GM19438 (cell line): ENCODE results near the gene LRRC56.
A peak's percentile ranks its signal among the peaks of the same experiment; 100 is the strongest.

ENCODE experiments used
- ATAC-seq: cut with Tn5 transposase; IDR thresholded peaks from one replicate; pipeline ENCODE4 v1.9.1; 2021; ENCODE audit warnings: low read depth; ENCODE audit not compliant: unreplicated experiment

The LRRC56 gene

DNA sequence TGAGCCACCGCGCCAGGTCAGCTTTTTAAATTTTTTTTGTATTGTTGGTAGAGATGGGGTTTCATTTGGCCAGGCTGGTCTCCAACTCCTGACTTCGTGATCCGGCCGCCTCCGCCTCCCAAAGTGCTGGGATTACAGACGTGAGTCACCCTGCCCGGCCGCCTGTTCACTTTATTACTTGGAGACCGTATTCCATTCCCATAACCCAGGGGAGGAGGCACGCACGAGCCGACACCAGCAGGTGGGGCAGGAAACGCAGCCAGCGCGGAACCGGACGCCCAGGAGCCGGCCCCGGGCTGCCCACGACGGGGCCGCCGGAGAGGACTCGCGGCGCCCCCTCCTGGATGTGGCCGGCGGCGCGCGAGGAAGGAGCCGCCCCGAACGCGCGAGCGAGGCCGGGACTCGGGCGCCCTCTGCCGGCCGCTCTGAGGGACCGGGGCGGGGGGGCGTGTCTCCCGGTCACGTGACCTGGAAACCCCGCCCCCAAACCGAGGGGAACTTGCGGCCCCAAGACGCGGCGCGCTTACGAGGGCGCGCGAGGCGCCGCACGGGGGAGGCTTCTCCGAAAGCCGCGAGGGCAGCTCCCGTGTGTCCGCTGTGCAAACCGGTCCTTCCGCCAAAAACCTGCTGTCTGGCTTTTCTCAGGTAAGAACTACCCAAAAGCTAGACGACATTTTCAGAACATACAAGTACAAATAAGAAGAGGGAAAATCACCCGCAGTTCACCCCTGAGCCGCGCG, 18.7 kb upstream of the LRRC56 start:
- ATAC-seq: peak; percentile 87

DNA sequence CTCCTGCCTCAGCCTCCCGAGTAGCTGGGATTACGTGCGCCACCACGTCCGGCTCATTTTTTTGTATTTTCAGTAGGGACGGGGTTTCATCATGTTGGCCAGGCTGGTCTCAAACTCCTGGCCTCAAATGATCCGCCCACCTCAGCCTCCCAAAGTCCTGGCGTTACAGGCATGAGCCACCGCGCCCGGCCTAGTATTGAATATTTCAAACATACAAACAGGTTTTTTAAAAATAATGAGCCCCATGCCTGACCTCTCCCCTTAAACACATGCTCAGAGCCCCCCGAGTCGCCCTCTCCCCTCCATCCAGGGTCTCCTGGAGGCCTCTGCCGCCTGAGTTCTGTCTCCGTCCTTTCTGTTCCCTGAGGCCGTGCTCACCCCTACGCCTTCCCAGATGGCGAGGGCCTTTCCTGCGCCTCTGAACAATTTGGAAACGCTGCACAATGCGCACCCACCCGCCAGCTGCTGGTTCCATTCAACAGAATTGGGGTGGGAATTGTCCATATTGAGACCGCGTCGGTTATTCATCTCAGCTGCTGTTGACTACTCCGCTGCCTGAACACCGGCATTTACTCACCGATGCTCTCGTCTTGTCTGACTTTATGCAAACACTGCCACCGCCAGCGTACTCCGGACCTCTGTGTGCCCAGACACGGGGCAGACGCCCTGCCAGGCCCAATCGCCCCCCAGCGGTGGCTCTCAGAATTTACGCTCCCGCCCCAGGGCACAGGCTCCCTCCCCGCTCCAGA, 16.7 kb upstream of the LRRC56 start:
- no peak for ATAC-seq

DNA sequence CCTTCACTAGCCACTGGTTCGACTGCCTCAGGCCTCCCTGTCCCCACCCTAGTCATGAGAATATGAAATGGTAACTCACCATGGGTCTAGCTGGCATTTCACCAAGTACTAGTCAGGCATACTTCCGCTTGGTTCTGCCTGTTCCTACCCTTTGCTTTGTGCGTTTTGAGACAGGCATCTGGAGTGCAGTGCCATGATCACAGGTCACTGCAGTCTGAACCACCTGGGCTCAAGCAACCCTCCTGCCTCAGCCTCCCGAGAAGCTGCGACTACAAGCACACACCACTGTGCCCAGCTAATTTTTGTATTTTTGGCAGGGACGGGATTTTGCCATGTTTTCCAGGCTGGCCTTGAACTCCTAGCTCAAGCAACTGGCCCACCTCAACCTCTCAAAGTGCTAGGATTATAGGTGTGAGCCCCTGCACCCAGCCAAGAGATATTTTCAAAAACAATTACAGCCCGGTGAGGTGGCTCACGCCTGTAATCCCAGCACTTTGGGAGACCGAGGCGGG, 16.1 kb upstream of the LRRC56 start:
- no peak for ATAC-seq

DNA sequence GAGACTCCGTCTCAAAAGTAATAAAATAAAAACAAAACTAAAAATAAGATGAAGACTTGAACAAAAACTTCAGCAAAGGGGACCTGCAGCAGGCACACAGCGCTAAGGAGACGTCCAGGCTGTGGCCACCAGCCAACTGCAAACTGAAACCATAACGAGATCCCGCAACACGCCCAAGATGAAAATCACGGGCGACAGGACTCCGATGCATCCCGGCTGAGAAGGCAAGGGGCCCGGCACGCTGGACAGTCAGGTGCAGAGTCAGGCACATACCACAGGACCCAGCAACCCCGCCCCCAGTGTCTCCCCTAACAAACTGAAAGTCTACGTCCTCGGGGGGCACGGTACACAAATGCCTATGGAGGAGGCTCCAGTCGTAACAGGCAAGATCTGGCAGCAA, 11.1 kb upstream of the LRRC56 start:
- ATAC-seq: no peak

DNA sequence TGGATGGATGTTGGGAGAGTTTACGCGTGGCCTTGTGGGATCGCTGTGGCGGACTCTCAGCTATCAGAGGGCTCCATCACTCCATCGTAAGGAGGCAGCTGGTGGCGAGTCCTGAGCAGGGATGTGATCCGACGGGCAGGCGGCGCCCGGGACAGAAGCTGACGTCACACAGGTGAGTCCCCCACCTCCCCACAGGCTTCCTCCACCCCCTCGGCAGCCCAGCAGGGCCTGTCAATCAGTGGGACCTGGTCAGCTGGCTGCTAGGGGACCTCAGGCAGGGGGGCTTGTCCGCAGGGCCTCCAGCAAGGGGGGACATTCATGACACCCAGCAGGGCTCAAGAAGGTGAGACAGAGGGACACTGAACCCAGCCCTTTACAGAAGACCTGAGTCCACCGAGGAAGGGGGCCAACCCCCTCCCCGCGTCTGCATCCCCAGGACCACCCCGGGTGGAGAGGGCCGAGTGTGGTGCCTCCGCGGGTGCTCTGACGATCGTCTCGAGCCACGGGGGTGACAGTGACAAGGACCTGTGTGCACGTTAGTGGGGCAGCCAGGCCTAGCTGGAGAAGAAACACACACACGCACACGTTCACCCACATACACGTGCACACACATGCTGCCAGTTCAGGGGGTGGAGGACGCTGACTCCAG, 9.0 kb upstream of the LRRC56 start:
- no peak for ATAC-seq

DNA sequence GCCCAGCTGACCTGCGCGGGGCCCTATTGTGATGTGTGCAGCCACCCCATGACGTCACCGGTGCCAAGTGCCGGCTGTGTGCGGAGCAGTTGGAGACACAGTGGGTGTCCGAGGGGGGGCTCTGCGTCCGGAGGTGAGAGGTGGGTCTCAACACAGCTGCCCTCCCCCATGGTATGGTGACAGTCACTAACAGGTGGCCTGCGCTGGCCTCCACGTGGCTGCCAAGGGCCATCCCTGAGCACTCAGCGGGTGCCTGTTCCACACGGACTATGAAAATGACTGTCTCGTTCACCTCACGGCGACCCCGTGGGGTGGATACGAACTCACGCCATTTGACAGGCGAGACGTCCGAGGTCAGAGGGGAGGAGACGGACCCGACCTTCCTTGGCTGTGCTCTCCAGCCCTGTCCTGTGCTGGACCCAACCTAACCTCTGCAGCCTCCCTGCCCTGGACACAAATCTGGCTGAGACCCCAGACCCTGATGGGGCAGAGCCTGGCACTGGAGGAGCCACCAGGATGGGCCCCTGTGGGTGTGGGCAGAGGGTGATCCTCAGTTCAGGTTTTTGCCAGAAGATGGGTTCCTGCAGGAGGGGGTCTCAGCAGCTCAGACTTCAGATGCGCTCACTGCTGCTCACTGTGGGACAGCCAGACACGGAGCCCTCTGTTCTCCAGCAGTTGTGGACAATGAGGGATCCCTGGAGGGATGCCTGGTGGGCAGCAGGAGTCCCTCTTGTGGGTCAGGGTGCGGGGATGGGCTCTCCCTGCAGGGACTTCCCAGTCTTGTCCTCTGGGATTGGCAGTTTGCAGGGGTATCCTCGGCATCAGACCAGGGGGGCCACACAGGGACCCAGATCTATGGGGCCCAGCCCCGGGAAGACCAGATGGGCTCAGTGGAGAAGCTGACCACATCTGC, 8.3 kb upstream of the LRRC56 start:
- ATAC-seq: no peak

DNA sequence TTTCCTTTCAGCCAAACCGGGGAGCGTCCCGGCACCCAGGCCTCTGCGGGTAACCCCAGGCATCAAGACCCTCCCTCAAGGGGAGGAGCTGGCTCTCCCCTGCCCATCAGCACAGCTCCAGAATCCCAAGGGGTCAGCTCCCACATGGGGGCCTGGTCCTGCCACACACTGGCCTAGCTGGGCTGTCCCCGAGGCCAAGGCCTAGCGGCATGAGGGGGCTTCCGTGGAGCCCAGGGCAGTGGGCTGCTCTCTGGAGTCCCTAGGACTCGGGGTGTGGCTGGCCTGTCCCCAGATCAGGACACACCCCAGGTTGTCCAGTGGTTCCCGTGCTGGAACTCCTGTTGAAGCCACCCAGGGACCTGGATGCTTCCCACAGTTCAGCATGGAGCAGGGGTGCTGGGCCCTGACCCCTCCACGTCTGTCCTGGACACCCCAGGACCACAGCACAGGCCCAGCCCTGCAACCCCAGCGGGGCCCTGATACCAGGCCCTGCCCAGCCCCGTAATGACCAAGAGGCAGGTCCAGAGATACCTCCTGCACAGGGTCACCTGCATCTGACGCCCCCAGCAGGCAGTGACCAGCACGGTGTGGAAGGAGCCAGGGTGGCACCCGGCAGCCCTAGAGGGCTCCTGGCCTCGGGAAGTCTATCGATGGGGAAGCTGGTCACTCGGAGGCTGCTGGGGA, 7.5 kb upstream of the LRRC56 start:
- no peak for ATAC-seq

DNA sequence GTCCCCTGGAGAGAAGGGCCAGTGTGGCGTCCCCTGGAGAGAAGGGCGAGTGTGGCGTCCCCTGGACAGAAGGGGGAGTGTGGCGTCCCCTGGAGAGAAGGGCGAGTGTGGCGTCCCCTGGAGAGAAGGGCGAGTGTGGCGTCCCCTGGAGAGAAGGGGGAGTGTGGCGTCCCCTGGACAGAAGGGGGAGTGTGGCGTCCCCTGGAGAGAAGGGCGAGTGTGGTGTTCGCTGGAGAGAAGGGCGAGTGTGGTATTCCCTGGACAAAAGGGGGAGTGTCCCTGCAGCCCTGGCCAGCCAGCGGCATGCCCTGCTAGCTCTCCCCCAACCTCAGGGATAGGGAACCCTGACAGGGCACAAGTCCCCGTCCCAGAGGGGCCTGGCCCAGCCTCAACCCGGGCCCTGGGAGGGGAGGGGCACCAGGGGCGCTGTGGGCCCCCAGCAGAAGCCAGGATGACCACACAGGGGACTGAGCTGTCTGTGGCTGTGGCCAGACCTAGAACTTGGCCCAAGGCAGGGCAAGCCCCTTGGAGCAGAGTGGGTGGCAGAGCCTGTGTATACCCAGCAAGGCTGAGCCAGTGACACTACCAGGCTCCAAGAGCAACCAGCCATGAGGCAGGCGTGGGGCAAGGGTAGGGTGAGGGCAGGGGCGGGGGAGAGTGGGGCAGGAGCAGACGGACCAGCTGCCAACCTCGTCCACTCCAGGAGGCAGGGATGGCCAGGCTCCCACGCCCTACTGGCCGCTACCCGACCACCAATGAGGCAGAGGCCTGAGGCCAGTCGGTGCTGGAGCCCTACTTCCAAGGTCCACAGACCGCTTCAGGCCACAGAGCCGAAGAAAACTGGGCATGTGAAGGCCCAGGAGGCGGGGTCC, 6.1 kb upstream of the LRRC56 start:
- no peak for ATAC-seq

DNA sequence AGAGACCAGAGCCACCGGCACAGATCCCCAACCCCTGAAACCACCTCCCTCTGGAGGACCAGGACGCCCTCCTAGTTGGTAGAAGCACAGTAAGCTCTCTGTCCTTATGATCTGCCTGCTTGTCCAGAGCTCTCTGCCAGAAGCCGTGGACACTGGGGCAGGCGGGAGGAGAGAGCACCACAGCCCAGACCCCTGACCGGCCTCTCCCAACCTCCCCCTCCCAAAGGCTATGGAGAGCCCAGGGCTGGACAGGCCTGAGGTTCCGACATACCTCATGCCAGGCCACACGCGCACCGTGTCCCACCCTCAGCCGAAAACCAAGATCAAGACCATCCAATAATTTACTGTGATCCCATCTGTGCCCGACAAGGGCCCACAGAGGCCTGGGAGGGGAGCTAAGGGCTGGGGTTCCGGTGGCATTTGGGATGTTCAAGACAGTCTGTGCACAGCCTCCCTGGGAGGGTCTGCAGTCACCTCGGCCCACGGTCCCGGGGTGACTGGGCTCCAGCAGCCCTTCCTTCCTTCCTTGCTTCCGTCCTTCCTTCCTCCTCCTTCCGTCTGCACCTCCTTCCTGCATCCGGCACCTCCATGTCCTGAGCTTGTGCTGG, 5.3 kb upstream of the LRRC56 start:
- ATAC-seq: no peak

DNA sequence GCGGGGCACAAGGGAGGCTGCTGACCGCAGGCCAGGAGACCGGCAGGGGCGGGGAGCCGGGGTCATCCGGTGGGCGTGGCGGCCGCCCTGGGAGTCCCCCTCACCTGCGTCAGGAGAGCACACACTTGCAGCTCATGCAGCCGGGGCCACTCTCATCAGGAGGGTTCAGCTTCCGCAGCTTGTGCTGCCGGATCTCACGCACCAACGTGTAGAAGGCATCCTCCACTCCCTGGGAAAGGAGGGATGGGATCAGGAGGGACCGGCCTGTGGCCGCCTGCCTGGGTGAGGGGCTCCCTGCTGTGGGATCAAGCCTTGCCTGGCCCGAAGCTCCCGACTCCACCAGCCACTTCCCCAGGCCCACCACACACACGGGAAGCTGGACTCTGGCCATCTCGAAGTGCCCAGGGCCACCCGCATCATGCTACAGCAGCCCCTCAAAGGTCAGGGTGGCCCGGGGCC, 4.8 kb upstream of the LRRC56 start:
- no peak for ATAC-seq

DNA sequence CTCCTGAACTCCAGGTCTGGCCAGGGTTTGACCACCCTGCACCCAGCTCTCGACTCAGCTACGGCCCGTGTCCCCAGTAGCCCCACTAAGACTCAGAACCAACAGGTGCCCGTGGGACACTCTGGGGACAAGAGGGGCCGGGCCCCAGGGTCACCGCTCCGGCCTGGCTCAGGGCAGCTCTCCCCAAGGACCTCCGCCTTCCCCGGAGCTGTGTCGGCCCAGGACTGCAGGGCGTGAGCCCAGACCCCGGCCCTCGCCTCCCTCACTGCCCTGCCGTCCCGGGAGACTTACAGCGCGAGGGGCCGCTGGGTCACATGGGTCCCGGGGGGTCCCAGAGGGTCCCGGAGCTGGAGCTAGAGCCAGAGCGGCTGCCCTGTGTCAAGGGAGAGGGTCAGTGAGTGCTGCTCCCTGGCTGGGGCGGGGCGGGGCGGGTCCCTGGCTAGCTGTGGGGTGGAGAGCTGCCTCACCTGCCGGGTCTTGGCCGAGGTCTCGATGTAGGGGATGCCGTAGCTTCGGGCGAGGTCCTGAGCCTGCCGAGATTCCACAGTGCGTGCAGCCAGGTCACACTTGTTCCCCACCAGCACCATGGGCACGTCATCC, 4.2 kb upstream of the LRRC56 start:
- no peak for ATAC-seq

DNA sequence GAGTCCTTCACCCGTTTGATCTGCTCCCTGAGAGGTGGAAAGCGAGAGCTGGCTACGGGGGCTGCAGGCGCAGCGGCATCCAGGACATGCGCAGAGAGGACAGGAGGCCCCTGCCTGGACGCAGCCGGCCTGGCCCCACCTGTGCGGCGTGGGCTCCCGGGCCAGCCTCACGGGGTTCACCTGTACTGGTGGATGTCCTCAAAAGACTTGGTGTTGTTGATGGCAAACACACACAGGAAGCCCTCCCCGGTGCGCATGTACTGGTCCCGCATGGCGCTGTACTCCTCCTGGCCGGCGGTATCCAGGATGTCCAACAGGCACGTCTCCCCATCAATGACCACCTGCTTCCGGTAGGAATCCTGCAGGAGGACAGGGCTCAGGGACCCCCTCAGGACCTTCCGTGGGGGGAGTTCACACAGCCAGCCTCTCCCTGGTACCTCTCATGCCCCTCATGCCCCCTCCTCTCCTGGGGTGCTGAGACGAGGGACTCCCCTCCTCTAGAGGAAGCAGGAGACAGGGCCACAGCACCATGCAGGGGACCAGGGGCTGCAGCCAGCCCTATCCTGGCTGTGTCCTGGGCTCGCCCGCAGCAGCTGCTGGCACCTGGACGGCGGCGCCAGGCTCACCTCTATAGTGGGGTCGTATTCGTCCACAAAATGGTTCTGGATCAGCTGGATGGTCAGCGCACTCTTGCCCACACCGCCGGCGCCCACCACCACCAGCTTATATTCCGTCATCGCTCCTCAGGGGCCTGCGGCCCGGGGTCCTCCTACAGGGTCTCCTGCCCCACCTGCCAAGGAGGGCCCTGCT, 3.5 kb upstream of the LRRC56 start:
- ATAC-seq: no peak

DNA sequence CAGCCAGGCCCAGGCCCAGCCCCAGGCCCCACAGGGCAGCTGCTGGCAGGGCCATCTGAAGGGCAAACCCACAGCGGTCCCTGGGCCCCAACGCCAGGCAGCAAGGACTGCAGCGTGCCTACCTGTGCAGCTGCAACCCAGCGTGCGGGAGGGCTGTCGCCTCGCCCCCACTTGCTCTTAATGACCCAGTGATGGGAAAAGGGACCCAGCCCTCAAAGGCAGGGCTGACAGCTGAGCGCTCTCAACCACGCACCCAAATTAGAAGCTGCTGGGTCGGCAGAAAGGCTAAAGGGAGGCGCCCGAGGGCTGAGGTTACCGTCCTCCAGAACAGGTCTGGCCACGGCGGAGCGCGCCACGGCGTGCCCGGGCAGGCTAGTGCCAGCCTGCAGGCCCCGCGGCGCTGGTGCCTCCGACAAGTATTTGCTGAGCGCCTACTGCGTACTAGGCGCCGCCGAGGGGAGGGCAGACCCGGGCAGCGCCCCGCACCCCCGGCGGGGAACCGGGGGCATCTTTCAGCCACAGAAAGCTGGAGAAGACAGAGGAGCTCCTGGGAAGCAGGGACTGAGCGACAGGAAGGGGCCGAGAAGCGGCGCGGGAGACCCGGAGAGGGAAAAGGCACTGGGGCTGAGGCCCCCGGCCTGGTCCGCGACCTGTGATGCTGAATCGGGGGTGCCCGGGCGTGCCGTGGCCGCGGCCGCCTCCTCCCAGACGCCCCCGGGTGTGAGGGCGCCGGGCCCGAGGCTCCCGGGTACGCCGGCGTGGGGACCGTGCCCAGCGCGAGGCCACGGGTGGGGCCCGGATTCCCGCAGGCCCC, 2.7 kb upstream of the LRRC56 start:
- ATAC-seq: peak; percentile 2

DNA sequence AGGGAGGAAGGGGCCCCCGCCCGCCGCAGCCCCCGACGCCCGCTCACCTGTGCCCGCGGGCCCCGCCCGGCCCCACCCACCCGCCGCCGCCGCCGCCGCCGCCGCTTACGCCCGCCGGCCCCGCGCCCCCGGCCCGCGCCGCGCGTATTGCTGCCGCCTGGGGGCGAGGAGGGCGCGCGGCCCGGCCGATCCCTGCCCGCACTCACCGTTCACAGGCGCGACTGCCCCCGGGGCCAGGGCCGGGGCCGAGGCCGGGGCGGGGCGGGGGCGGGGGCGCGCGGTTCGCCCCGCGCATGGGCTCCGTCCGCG, 2.2 kb upstream of the LRRC56 start:
- ATAC-seq: peak; percentile 7

DNA sequence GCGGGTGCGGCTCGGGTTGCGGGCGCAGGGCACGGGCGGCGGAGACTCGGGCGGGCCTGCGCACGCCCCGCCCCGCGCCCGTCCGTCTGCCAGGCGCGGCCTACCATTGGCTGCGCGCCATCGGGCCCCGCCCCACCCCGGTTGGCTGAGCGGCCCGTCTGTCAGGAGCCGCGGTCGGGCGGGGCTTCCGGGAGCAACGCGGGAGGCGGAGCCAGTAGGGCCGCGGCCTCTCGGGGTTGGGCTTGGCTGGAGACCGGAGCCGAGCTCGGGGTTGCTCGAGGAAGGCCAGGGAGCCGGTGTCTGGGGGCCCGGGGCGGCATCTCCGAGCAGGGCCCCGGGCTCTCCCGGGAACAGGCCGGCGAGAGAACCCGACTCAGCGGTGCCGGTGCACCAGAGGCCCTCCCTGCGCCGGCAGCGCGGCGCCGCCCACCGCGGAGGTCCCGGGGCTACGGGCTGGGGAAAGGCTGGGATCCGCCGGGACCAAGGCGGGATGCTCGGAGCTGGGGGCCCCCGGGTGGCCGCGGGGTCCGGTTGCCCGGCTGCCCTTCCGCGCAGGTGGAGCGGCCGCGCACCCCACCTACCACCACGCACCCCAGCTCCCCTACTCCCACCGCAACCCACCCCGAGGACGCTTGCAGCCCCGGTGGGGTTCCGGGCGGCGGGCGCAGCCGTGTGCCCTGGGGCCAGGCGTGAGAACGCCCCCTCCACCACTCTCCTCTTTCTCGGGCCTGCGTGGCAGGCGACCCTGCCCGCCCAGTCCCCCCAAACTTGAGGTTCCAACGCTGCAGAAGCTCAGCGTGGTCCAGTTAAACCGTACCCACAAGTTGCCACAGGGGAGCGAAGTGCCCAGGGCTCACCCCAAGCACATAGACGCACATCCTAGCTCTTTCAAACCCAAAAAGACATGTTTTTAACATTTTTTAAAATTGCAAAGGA, 1.5 kb upstream of the LRRC56 start, which contains the start of gene HRAS:
TSS of gene HRAS (minus strand) at position 58 of the 936 bp plus-strand sequence.
- peak; percentile 63 for ATAC-seq
